ENCODE data around the gene PAXIP1. TPM values are rescaled to one million over a fixed set of nuclear protein-coding genes. Genes with fewer than 3 reads are reported as not detected.

Gene PAXIP1
- total RNA-seq, 2 experiments from 2014 or later: 6.4 to 6.7 TPM

- no peak overlapping the region for H3K27ac Mint-ChIP-seq
- ChIA-PET CTCF (no interaction called here), POLR2A (no interaction called here)
Observed at GRCh38 chr7:154918741-154919140, 84.2 kb downstream of the PAXIP1 start.

GRCh38 chr7:154918266-154918665 lies 84.7 kb downstream of the PAXIP1 start:
- Histone ChIP-seq H3K27ac (ENCODE audit: low read depth in 1 of 2, low read length in 2 of 2) (no peak overlapping the region), H3K36me3 (ENCODE audit: insufficient read depth, low read length) (no peaks in the 10 kb centered on the region), H3K4me3 (ENCODE audit: low read length) (no peak overlapping the region), H3K4me1 (ENCODE audit: insufficient read depth, low read length) (peaks cover 10% of the 10 kb centered on the region), H3K27me3 (ENCODE audit: control insufficient read depth in 1 of 2, insufficient read depth in 2 of 2, low read length in 2 of 2) (peaks cover 0 to 10% of the 10 kb centered on the region in 2 experiments), H3K9me3 (ENCODE audit: control insufficient read depth in 1 of 2, insufficient read depth in 1 of 2, low read length in 2 of 2) (peaks cover 0 to 4% of the 10 kb centered on the region in 2 experiments)
- intact Hi-C loops (cut with DNase I, micrococcal nuclease): loop anchor here in 1 of 2 experiments (10.0 kb wide), 1 partner anchor 1557 kb away; no protein-coding TSS in a partner anchor
- Mint-ChIP-seq H3K36me3 (ENCODE audit: low read depth) (no peaks in the 10 kb centered on the region), H3K4me3 (no peak overlapping the region), H3K27ac (no peak overlapping the region), H3K9me3 (no peaks in the 10 kb centered on the region), H3K27me3 (peaks cover 17% of the 10 kb centered on the region), H3K4me1 (ENCODE audit: low read depth) (peaks cover 5% of the 10 kb centered on the region)
- CTCF ChIA-PET: no interaction called here
- no peak for TF ChIP-seq CTCF (IDR thresholded peaks at IDR 0.05)
- POLR2A ChIA-PET: no interaction called here
- ATAC-seq (ENCODE audit: poor library complexity) (no peak), DNase-seq (no peak)

More at GRCh38 chr7:154918741-154919140, 84.2 kb downstream of the PAXIP1 start:
- Mint-ChIP-seq H3K36me3 (ENCODE audit: low read depth) (no peaks in the 10 kb centered on the region), H3K9me3 (no peaks in the 10 kb centered on the region), H3K4me1 (ENCODE audit: low read depth) (peaks cover 3% of the 10 kb centered on the region), H3K27me3 (peaks cover 15% of the 10 kb centered on the region), H3K4me3 (no peak overlapping the region)
- no peak for DNase-seq
- peaks cover 0 to 10% of the 10 kb centered on the region in 2 experiments for H3K27me3 ChIP-seq (ENCODE audit: control insufficient read depth in 1 of 2, insufficient read depth in 2 of 2, low read length in 2 of 2)
- H3K4me1 ChIP-seq (ENCODE audit: insufficient read depth, low read length): peaks cover 8% of the 10 kb centered on the region
- H3K36me3 ChIP-seq (ENCODE audit: insufficient read depth, low read length): no peaks in the 10 kb centered on the region
- TF ChIP-seq CTCF (IDR thresholded peaks at IDR 0.05): no peak
- ATAC-seq (ENCODE audit: poor library complexity): no peak
- peaks cover 0 to 4% of the 10 kb centered on the region in 2 experiments for H3K9me3 ChIP-seq (ENCODE audit: control insufficient read depth in 1 of 2, insufficient read depth in 1 of 2, low read length in 2 of 2)
- H3K27ac ChIP-seq (ENCODE audit: low read depth in 1 of 2, low read length in 2 of 2): no peak overlapping the region
- intact Hi-C loops (cut with DNase I, micrococcal nuclease): loop anchor here in 1 of 2 experiments (10.0 kb wide), 1 partner anchor 1556 kb away; no protein-coding TSS in a partner anchor
- no peak overlapping the region for H3K4me3 ChIP-seq (ENCODE audit: low read length)

- H3K4me1 ChIP-seq (ENCODE audit: insufficient read depth, low read length): peaks cover 10% of the 10 kb centered on the region
- H3K4me3 ChIP-seq (ENCODE audit: low read length): no peak overlapping the region
- Mint-ChIP-seq H3K36me3 (ENCODE audit: low read depth) (no peaks in the 10 kb centered on the region), H3K4me1 (ENCODE audit: low read depth) (peaks cover 5% of the 10 kb centered on the region), H3K9me3 (no peaks in the 10 kb centered on the region), H3K4me3 (no peak overlapping the region), H3K27ac (no peak overlapping the region), H3K27me3 (peaks cover 17% of the 10 kb centered on the region)
- peaks cover 0 to 10% of the 10 kb centered on the region in 2 experiments for H3K27me3 ChIP-seq (ENCODE audit: control insufficient read depth in 1 of 2, insufficient read depth in 2 of 2, low read length in 2 of 2)
- no peaks in the 10 kb centered on the region for H3K36me3 ChIP-seq (ENCODE audit: insufficient read depth, low read length)
- ChIA-PET CTCF (no interaction called here), POLR2A (no interaction called here)
- H3K9me3 ChIP-seq (ENCODE audit: control insufficient read depth in 1 of 2, insufficient read depth in 1 of 2, low read length in 2 of 2): peaks cover 0 to 4% of the 10 kb centered on the region in 2 experiments
- intact Hi-C loops (cut with DNase I, micrococcal nuclease): loop anchor here in 1 of 2 experiments (10.0 kb wide), 1 partner anchor 1557 kb away; no protein-coding TSS in a partner anchor
- no peak overlapping the region for H3K27ac ChIP-seq (ENCODE audit: low read depth in 1 of 2, low read length in 2 of 2)
- TF ChIP-seq CTCF (IDR thresholded peaks at IDR 0.05): no peak
- no peak for ATAC-seq (ENCODE audit: poor library complexity)
- DNase-seq: no peak
Observed at GRCh38 chr7:154917808-154918160, 85.1 kb downstream of the PAXIP1 start.
